Smooth muscle cell (in vitro differentiated cells): ENCODE data around the gene ERBB3. TPM values are rescaled to one million over a fixed set of nuclear protein-coding genes. Genes with fewer than 3 reads are reported as not detected.
"Not testable (repeated sequence)": the region's sequence is repeated elsewhere in the genome, so short reads cannot be mapped to it uniquely, and the experiment has no call there.

Source experiments
- DNase-seq: peaks from one replicate; lab custom pipeline; 2025; ENCODE audit not compliant: unreplicated experiment; lab: John Stamatoyannopoulos, UW
- H2AFZ ChIP-seq: fragments of 200-600 bp; sonication (generic); 2 replicates; pipeline ENCODE4 v1.6.0; 2016; ENCODE audit warnings: antibody characterized with exemption, low read depth, mild to moderate bottlenecking
- H3F3A ChIP-seq: fragments of 200-600 bp; sonication (generic); 2 replicates; pipeline ENCODE4 v1.6.0; 2017; ENCODE audit warnings: antibody characterized with exemption, low read depth
- H3K27ac ChIP-seq: fragments of 200-600 bp; sonication (generic); 2 replicates; pipeline ENCODE4 v1.5.1; 2016; ENCODE audit warnings: low read depth, mild to moderate bottlenecking
- H3K27me3 ChIP-seq: fragments of 200-600 bp; sonication (generic); 2 replicates; pipeline ENCODE4 v1.6.1; 2016; ENCODE audit warnings: low read depth, mild to moderate bottlenecking
- H3K36me3 ChIP-seq: fragments of 200-600 bp; sonication (generic); 2 replicates; pipeline ENCODE4 v1.5.1; 2016; ENCODE audit warnings: low read depth
- H3K4me1 ChIP-seq: fragments of 200-600 bp; sonication (generic); 2 replicates; pipeline ENCODE4 v1.5.1; 2016; ENCODE audit warnings: low read depth
- H3K4me2 ChIP-seq: fragments of 200-600 bp; sonication (generic); 2 replicates; pipeline ENCODE4 v1.6.0; 2016; ENCODE audit warnings: mild to moderate bottlenecking
- H3K4me3 ChIP-seq: fragments of 200-600 bp; sonication (generic); 2 replicates; pipeline ENCODE4 v1.5.1; 2016; ENCODE audit warnings: mild to moderate bottlenecking
- H3K79me2 ChIP-seq: fragments of 200-600 bp; sonication (generic); 2 replicates; pipeline ENCODE4 v1.6.0; 2016; ENCODE audit warnings: low read depth, mild to moderate bottlenecking
- H3K9ac ChIP-seq: fragments of 200-600 bp; sonication (generic); 2 replicates; pipeline ENCODE4 v1.6.0; 2016; ENCODE audit warnings: low read depth
- H3K9me3 ChIP-seq: fragments of 200-600 bp; sonication (generic); replicated peaks from 2 replicates; pipeline ENCODE4 v1.5.1; 2016; ENCODE audit warnings: low read depth
- H4K20me1 ChIP-seq: fragments of 200-600 bp; sonication (generic); 2 replicates; pipeline ENCODE4 v1.6.0; 2016; ENCODE audit warnings: low read depth
- CTCF ChIP-seq: fragments of 200-600 bp; sonication (generic); IDR thresholded peaks from 2 replicates; pipeline ENCODE4 v1.5.1; 2017; ENCODE audit warnings: borderline replicate concordance, mild to moderate bottlenecking, antibody characterized with exemption; ENCODE audit not compliant: insufficient read depth, poor library complexity, severe bottlenecking
- WGBS: methylation state at CpG from one replicate; pipeline ENCODE4 v1.1.7; 2016; ENCODE audit warnings: low lambda C conversion rate; 5-methylcytosine and 5-hydroxymethylcytosine counted together
- polyA plus RNA-seq: library from polyadenylated mRNA; unstranded; fragments of >200 nt; fragmentation: Nextera tagmentation; extraction: Ambion mirVana; gene quantifications from 2 replicates; pipeline ENCODE4 v1.2.1, GENCODE V29; 2016
- total RNA-seq: library from RNA; depleted of rRNA; stranded (reverse); fragments of >200 nt; gene quantifications from 2 replicates; pipeline ENCODE4 v1.2.3, GENCODE V29; 2014

The ERBB3 gene
- total and polyA plus RNA-seq, 2 experiments from 2014 or later = 1.2 to 9.2 TPM

- Histone ChIP-seq H3K9me3 (no peaks in the 10 kb centered on the region), H3K4me3 (no peak overlapping the region), H3K4me2 (no peak overlapping the region), H2AFZ (no peak overlapping the region), H3K4me1 (no peaks in the 10 kb centered on the region), H4K20me1 (no peaks in the 10 kb centered on the region), H3K27ac (no peak overlapping the region), H3K36me3 (no peaks in the 10 kb centered on the region), H3K27me3 (no peaks in the 10 kb centered on the region), H3K79me2 (no peaks in the 10 kb centered on the region), H3K9ac (no peak overlapping the region), H3F3A (no peaks in the 10 kb centered on the region)
- no peak for DNase-seq
- no peak for TF ChIP-seq CTCF
Measured at GRCh38 chr12:56062996-56063395, 17.0 kb upstream of the ERBB3 start.

GRCh38 chr12:56071648-56072047 is 8.3 kb upstream of the ERBB3 start:
- Histone ChIP-seq H3K9ac (no peak overlapping the region), H3K9me3 (no peaks in the 10 kb centered on the region), H3K79me2 (no peaks in the 10 kb centered on the region), H3K27ac (no peak overlapping the region), H3K4me1 (no peaks in the 10 kb centered on the region), H3K27me3 (no peaks in the 10 kb centered on the region), H3K4me3 (no peak overlapping the region), H3F3A (no peaks in the 10 kb centered on the region), H2AFZ (no peak overlapping the region), H3K4me2 (no peak overlapping the region), H4K20me1 (no peaks in the 10 kb centered on the region), H3K36me3 (no peaks in the 10 kb centered on the region)
- no peak for TF ChIP-seq CTCF
- DNase-seq = no peak
- WGBS = 71% methylated on average over 4 of the region's 4 CpGs

- H3K9me3 ChIP-seq = no peaks in the 10 kb centered on the region
- H3K79me2 ChIP-seq = no peaks in the 10 kb centered on the region
- H3K4me1 ChIP-seq = no peaks in the 10 kb centered on the region
- DNase-seq = no peak
- TF ChIP-seq CTCF = no peak
- H3K27ac ChIP-seq = no peak overlapping the region
- H4K20me1 ChIP-seq = no peaks in the 10 kb centered on the region
- H3K4me3 ChIP-seq = no peak overlapping the region
- no peaks in the 10 kb centered on the region for H3F3A ChIP-seq
- no peaks in the 10 kb centered on the region for H3K27me3 ChIP-seq
- no peak overlapping the region for H3K9ac ChIP-seq
- H3K4me2 ChIP-seq = no peak overlapping the region
- H2AFZ ChIP-seq = no peak overlapping the region
- no peaks in the 10 kb centered on the region for H3K36me3 ChIP-seq
- whole genome bisulfite sequencing = 90% methylated on average over 5 of the region's 5 CpGs
Measured at GRCh38 chr12:56074396-56074795, 5.6 kb upstream of the ERBB3 start.

GRCh38 chr12:56077966-56078365 is 2.0 kb upstream of the ERBB3 start:
- DNase-seq, H4K20me1 ChIP-seq, H2AFZ ChIP-seq, H3K36me3 ChIP-seq, H3F3A ChIP-seq, H3K4me3 ChIP-seq, H3K9ac ChIP-seq, H3K4me1 ChIP-seq, H3K4me2 ChIP-seq, H3K27ac ChIP-seq, H3K79me2 ChIP-seq, H3K9me3 ChIP-seq: not testable (repeated sequence)
- whole genome bisulfite sequencing = 89% methylated on average over 9 of the region's 9 CpGs
- peaks cover 10% of the 10 kb centered on the region for H3K27me3 ChIP-seq
